A673 (cell line): ENCODE data around the gene MEP1A.
"Not testable (repeated sequence)": the region's sequence is repeated elsewhere in the genome, so short reads cannot be mapped to it uniquely, and the experiment has no call there.

Source experiments
- CTCF ChIP-seq: fragments of 300-800, 200-600 bp; sonication (generic); conservative IDR thresholded peaks from 2 replicates; pipeline ENCODE4 v1.5.1; 2017; ENCODE audit warnings: low read depth, mild to moderate bottlenecking, antibody characterized with exemption, low read length, moderate library complexity, mixed read lengths
- EZH2 ChIP-seq: fragments of 200-600 bp; sonication (generic); IDR thresholded peaks from 2 replicates; pipeline ENCODE4 v1.6.1; 2017; ENCODE audit warnings: borderline replicate concordance, low read depth, mild to moderate bottlenecking, mixed read lengths, antibody characterized with exemption, low read length; ENCODE audit not compliant: poor library complexity, severe bottlenecking

DNA sequence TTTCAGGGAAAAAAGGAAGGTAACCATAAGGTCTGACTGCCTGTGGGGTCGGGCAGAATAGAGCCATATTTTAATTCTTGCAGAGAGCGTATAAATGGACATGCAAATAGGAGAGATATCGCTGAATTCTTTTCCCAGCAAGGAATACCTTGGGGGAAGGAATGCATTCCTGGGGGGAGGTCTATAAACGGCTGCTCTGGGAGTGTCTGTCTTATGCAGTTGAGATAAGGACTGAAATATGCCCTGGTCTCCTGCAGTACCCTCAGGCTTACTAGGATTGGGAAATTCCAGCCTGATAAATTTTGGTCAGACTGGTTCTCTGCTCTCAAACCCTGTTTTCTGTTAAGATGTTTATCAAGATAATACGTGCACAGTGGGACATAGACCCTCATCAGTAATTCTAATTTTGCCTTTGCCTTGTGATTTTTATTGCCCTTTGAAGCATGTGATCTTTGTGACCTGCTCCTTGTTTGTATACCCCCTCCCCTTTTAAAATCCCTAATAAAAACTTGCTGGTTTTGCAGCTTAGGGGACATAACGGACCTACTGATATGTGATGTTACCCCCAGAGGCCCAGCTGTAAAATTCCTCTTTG, 49.2 kb downstream of the MEP1A start:
- not testable (repeated sequence) for TF ChIP-seq CTCF, EZH2
